OCI-LY1 (cell line): ENCODE results near the gene FOXB2.

Experiments
- H2AFZ ChIP-seq: fragments of 200-600 bp; sonication (generic), shearing (Covaris generic); 2 replicates; pipeline ENCODE4 v1.6.0; 2014; ENCODE audit warnings: antibody characterized with exemption, mild to moderate bottlenecking, low read length
- H3F3A ChIP-seq: fragments of 200-600 bp; sonication (generic), shearing (Covaris generic); 2 replicates; pipeline ENCODE4 v1.6.0; 2014; ENCODE audit warnings: mild to moderate bottlenecking, antibody characterized with exemption, low read length, moderate library complexity; ENCODE audit not compliant: insufficient read depth
- H3K27ac ChIP-seq: fragments of 200-600 bp; sonication (generic); 2 replicates; pipeline ENCODE4 v1.5.1; 2014; ENCODE audit warnings: low read length, mixed run types, mild to moderate bottlenecking, low read depth; ENCODE audit not compliant: poor library complexity, severe bottlenecking
- H3K27me3 ChIP-seq: fragments of 200-600 bp; sonication (generic); 2 replicates; pipeline ENCODE4 v1.6.0; 2014; ENCODE audit warnings: antibody characterized with exemption, mild to moderate bottlenecking, low read length, moderate library complexity; ENCODE audit not compliant: insufficient read depth
- H3K36me3 ChIP-seq: fragments of 200-600 bp; sonication (generic); 2 replicates; pipeline ENCODE4 v1.6.1; 2014; ENCODE audit warnings: mild to moderate bottlenecking, antibody characterized with exemption, low read length, moderate library complexity, mixed read lengths; ENCODE audit not compliant: insufficient read depth
- H3K4me1 ChIP-seq: fragments of 200-600 bp; sonication (generic); 2 replicates; pipeline ENCODE4 v1.5.1; 2014; ENCODE audit warnings: mild to moderate bottlenecking, low read length, moderate library complexity; ENCODE audit not compliant: insufficient read depth, severe bottlenecking
- H3K4me2 ChIP-seq: fragments of 200-600 bp; sonication (generic), shearing (Covaris generic); 2 replicates; pipeline ENCODE4 v1.6.1; 2014; ENCODE audit warnings: low read length
- H3K4me3 ChIP-seq: fragments of 200-600 bp; sonication (generic); 2 replicates; pipeline ENCODE4 v1.5.1; 2014; ENCODE audit warnings: low read length, low read depth, mild to moderate bottlenecking, mixed read lengths; ENCODE audit not compliant: poor library complexity, severe bottlenecking
- H3K79me2 ChIP-seq: fragments of 200-600 bp; shearing (Covaris generic); 2 replicates; pipeline ENCODE4 v1.6.1; 2016; ENCODE audit warnings: mixed run types, low read length, mixed read lengths; ENCODE audit not compliant: insufficient read depth
- H3K9ac ChIP-seq: fragments of 200-600 bp; sonication (generic), shearing (Covaris generic); 2 replicates; pipeline ENCODE4 v1.6.1; 2014; ENCODE audit warnings: mild to moderate bottlenecking, low read length, mixed read lengths
- H3K9me2 ChIP-seq: fragments of 200-600 bp; sonication (generic), shearing (Covaris generic); 2 replicates; pipeline ENCODE4 v1.6.1; 2014; ENCODE audit warnings: low read depth, mild to moderate bottlenecking, low read length, mixed read lengths
- H3K9me3 ChIP-seq: fragments of 200-600 bp; shearing (Covaris generic); 2 replicates; pipeline ENCODE4 v1.6.1; 2014; ENCODE audit warnings: low read length, mixed read lengths
- H4K20me1 ChIP-seq: fragments of 200-600 bp; sonication (generic), shearing (Covaris generic); 2 replicates; pipeline ENCODE4 v1.6.0; 2016; ENCODE audit warnings: mild to moderate bottlenecking, low read length; ENCODE audit not compliant: insufficient read depth
- CTCF ChIP-seq: fragments of 200-600 bp; sonication (generic), shearing (Covaris generic); IDR thresholded peaks from 2 replicates; pipeline ENCODE4 v1.5.1; 2017; ENCODE audit warnings: mild to moderate bottlenecking, antibody characterized with exemption, low read length, moderate library complexity, mixed read lengths
- EZH2 ChIP-seq: fragments of 200-600 bp; sonication (generic), shearing (Covaris generic); IDR thresholded peaks from 2 replicates; pipeline ENCODE4 v1.8.0; 2017; ENCODE audit warnings: borderline replicate concordance, mixed run types, mild to moderate bottlenecking, antibody characterized with exemption, low read length, moderate library complexity, mixed read lengths

The FOXB2 gene

GRCh38 chr9:77024776-77025545, 5.5 kb downstream of the FOXB2 start:
- no peaks in the 10 kb centered on the region for H3K9me2 ChIP-seq
- H3K9me3 ChIP-seq = no peaks in the 10 kb centered on the region
- no peaks in the 10 kb centered on the region for H3K4me1 ChIP-seq
- no peak overlapping the region for H3K4me2 ChIP-seq
- no peaks in the 10 kb centered on the region for H3K27me3 ChIP-seq
- no peaks in the 10 kb centered on the region for H3K36me3 ChIP-seq
- H3K9ac ChIP-seq = no peak overlapping the region
- no peaks in the 10 kb centered on the region for H3K79me2 ChIP-seq
- no peak overlapping the region for H2AFZ ChIP-seq
- TF ChIP-seq EZH2 = no peak
- no peak for TF ChIP-seq CTCF
- H3F3A ChIP-seq = no peaks in the 10 kb centered on the region
- H3K27ac ChIP-seq = no peak overlapping the region
- H3K4me3 ChIP-seq = no peak overlapping the region
- H4K20me1 ChIP-seq = no peaks in the 10 kb centered on the region

GRCh38 chr9:77028478-77028877, 9.0 kb downstream of the FOXB2 start:
- no peak overlapping the region for H3K4me3 ChIP-seq
- H3K4me2 ChIP-seq = no peak overlapping the region
- no peaks in the 10 kb centered on the region for H4K20me1 ChIP-seq
- H2AFZ ChIP-seq = no peak overlapping the region
- no peaks in the 10 kb centered on the region for H3K9me2 ChIP-seq
- no peaks in the 10 kb centered on the region for H3K36me3 ChIP-seq
- H3K79me2 ChIP-seq = no peaks in the 10 kb centered on the region
- H3F3A ChIP-seq = no peaks in the 10 kb centered on the region
- H3K9ac ChIP-seq = no peak overlapping the region
- no peaks in the 10 kb centered on the region for H3K9me3 ChIP-seq
- TF ChIP-seq CTCF (no peak), EZH2 (no peak)
- H3K27me3 ChIP-seq = no peaks in the 10 kb centered on the region
- H3K27ac ChIP-seq = no peak overlapping the region
- no peaks in the 10 kb centered on the region for H3K4me1 ChIP-seq

GRCh38 chr9:77030045-77030444, 10.6 kb downstream of the FOXB2 start:
- H3K36me3 ChIP-seq = no peaks in the 10 kb centered on the region
- H3K27me3 ChIP-seq = no peaks in the 10 kb centered on the region
- H3K27ac ChIP-seq = no peak overlapping the region
- H3F3A ChIP-seq = no peaks in the 10 kb centered on the region
- H3K4me1 ChIP-seq = no peaks in the 10 kb centered on the region
- H3K4me3 ChIP-seq = no peak overlapping the region
- H4K20me1 ChIP-seq = no peaks in the 10 kb centered on the region
- no peaks in the 10 kb centered on the region for H3K9me2 ChIP-seq
- H3K9me3 ChIP-seq = no peaks in the 10 kb centered on the region
- H3K4me2 ChIP-seq = no peak overlapping the region
- no peak overlapping the region for H3K9ac ChIP-seq
- H3K79me2 ChIP-seq = no peaks in the 10 kb centered on the region
- H2AFZ ChIP-seq = no peak overlapping the region
- TF ChIP-seq EZH2 = no peak
- no peak for TF ChIP-seq CTCF
